Thoracic aorta (tissue), 2 donors: ENCODE results near the gene TADA3. TPM values are rescaled to one million over a fixed set of nuclear protein-coding genes. Genes with fewer than 3 reads are reported as not detected.

Experiments
- ATAC-seq: fragments of 150-250 bp; one replicate; pipeline ENCODE4 v1.8.0; 2017; ENCODE audit warnings: low read depth; ENCODE audit not compliant: insufficient number of reproducible peaks, low FRiP score
- DNase-seq: peaks from one replicate; pipeline ENCODE4 v3.0.0-alpha.2; 2020; ENCODE audit warnings: low spot score
- H3K27ac ChIP-seq, 2 donors: fragments of 200-600 bp; sonication (generic); 1 replicate in 1 of 2; 2 replicates in 1 of 2; pipeline ENCODE4 v1.5.1; 2016; ENCODE audit warnings: mild to moderate bottlenecking in 2 of 2, moderate library complexity in 2 of 2
- H3K27me3 ChIP-seq: fragments of 200-600 bp; sonication (generic); replicated peaks from 2 replicates; pipeline ENCODE4 v1.6.0; 2016; ENCODE audit warnings: mild to moderate bottlenecking; ENCODE audit not compliant: insufficient read depth
- H3K36me3 ChIP-seq: fragments of 200-600 bp; sonication (generic); one replicate; pipeline ENCODE4 v1.5.1; 2016
- H3K4me1 ChIP-seq, 2 donors: fragments of 200-600 bp; sonication (generic); 1 replicate in 1 of 2; 2 replicates in 1 of 2; pipeline versions ENCODE4 v1.5.1 to v1.6.0; 2016; ENCODE audit warnings: low read depth in 2 of 2, mild to moderate bottlenecking in 1 of 2; ENCODE audit not compliant: control insufficient read depth in 1 of 2
- H3K4me3 ChIP-seq: fragments of 200-600 bp; sonication (generic); 2 replicates; pipeline ENCODE4 v1.5.1; 2016; ENCODE audit warnings: mild to moderate bottlenecking
- H3K9me3 ChIP-seq: fragments of 200-600 bp; sonication (generic); 2 replicates; pipeline ENCODE4 v1.5.1; 2016
- total RNA-seq, 2 donors: library from RNA; depleted of rRNA; stranded (reverse); fragments of >200 nt; gene quantifications; one replicate each; pipeline versions ENCODE4 v1.1.0 to v1.2.3, GENCODE V29; 2016
- TF ChIP-seq, protein P1 (sequence below): fragments of 200-600 bp; sonication (generic); IDR thresholded peaks from one replicate; pipeline ENCODE4 v1.5.1; 2019; ENCODE audit warnings: antibody characterized with exemption

The TADA3 gene, protein sequence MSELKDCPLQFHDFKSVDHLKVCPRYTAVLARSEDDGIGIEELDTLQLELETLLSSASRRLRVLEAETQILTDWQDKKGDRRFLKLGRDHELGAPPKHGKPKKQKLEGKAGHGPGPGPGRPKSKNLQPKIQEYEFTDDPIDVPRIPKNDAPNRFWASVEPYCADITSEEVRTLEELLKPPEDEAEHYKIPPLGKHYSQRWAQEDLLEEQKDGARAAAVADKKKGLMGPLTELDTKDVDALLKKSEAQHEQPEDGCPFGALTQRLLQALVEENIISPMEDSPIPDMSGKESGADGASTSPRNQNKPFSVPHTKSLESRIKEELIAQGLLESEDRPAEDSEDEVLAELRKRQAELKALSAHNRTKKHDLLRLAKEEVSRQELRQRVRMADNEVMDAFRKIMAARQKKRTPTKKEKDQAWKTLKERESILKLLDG
- total RNA-seq = 10 to 100 TPM; 61.7 to 73.6 TPM

GRCh38 chr3:9792405-9793160 lies at the start of gene TADA3, which contains the start of gene ARPC4:
Gene TADA3, minus strand, starts transcription at chr3:9792473. Its CDS starts 1,007 bp downstream, at chr3:9791466.
Gene ARPC4, plus strand, starts transcription at chr3:9793082. Its CDS starts 40 bp downstream, at chr3:9793122.
- H3K27me3 ChIP-seq = no peaks in the 10 kb centered on the region
- TF ChIP-seq, protein P1, sequence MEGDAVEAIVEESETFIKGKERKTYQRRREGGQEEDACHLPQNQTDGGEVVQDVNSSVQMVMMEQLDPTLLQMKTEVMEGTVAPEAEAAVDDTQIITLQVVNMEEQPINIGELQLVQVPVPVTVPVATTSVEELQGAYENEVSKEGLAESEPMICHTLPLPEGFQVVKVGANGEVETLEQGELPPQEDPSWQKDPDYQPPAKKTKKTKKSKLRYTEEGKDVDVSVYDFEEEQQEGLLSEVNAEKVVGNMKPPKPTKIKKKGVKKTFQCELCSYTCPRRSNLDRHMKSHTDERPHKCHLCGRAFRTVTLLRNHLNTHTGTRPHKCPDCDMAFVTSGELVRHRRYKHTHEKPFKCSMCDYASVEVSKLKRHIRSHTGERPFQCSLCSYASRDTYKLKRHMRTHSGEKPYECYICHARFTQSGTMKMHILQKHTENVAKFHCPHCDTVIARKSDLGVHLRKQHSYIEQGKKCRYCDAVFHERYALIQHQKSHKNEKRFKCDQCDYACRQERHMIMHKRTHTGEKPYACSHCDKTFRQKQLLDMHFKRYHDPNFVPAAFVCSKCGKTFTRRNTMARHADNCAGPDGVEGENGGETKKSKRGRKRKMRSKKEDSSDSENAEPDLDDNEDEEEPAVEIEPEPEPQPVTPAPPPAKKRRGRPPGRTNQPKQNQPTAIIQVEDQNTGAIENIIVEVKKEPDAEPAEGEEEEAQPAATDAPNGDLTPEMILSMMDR = peak; percentile 32
- peak within 1 kb of the TSS; percentile 99 for H3K27ac ChIP-seq
- peaks cover 20% of the 10 kb centered on the region for H3K36me3 ChIP-seq
- ATAC-seq (peak; percentile 91), DNase-seq (peak; percentile 83)
- H3K9me3 ChIP-seq = no peaks in the 10 kb centered on the region
- H3K4me1 ChIP-seq = peaks cover 17 to 40% of the 10 kb centered on the region in 2 donors
- peak within 1 kb of the TSS; percentile 99 for H3K4me3 ChIP-seq

DNA sequence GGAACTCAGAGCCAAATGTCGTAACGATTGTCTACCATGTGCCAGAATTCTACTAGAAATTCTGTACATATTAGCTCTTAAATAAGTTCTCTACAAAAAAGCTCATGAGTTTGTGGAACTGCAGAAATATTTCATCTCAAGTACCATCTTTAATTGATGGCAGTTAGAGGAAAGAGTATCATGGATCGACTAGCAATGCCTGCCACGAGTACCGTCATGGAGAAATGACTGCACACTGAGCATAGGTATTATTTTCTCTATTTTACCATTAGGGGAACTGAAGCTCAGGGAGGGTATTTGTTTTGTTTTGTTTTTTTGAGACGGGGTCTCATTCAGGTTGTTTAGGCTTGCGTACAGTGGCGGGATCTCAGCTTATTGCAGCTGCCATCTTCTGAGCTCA lies 48.7 kb upstream of the TADA3 start:
- Histone ChIP-seq H3K4me3 (no peak overlapping the region), H3K9me3 (no peaks in the 10 kb centered on the region), H3K27me3 (no peaks in the 10 kb centered on the region), H3K36me3 (peaks cover 13% of the 10 kb centered on the region), H3K27ac (no peak overlapping the region), H3K4me1 (peaks cover 5 to 6% of the 10 kb centered on the region in 2 donors)
- TF ChIP-seq, protein P1 = no peak
- ATAC-seq (no peak), DNase-seq (no peak)

- H3K27ac ChIP-seq = no peak overlapping the region
- no peak for DNase-seq
- no peaks in the 10 kb centered on the region for H3K27me3 ChIP-seq
- H3K36me3 ChIP-seq = peaks cover 21% of the 10 kb centered on the region
- peaks cover 0 to 6% of the 10 kb centered on the region in 2 donors for H3K4me1 ChIP-seq
- ATAC-seq = no peak
- H3K4me3 ChIP-seq = no peak overlapping the region
- TF ChIP-seq, protein P1 = no peak
- H3K9me3 ChIP-seq = no peaks in the 10 kb centered on the region
Measured at GRCh38 chr3:9838856-9839255, 46.6 kb upstream of the TADA3 start.

DNA sequence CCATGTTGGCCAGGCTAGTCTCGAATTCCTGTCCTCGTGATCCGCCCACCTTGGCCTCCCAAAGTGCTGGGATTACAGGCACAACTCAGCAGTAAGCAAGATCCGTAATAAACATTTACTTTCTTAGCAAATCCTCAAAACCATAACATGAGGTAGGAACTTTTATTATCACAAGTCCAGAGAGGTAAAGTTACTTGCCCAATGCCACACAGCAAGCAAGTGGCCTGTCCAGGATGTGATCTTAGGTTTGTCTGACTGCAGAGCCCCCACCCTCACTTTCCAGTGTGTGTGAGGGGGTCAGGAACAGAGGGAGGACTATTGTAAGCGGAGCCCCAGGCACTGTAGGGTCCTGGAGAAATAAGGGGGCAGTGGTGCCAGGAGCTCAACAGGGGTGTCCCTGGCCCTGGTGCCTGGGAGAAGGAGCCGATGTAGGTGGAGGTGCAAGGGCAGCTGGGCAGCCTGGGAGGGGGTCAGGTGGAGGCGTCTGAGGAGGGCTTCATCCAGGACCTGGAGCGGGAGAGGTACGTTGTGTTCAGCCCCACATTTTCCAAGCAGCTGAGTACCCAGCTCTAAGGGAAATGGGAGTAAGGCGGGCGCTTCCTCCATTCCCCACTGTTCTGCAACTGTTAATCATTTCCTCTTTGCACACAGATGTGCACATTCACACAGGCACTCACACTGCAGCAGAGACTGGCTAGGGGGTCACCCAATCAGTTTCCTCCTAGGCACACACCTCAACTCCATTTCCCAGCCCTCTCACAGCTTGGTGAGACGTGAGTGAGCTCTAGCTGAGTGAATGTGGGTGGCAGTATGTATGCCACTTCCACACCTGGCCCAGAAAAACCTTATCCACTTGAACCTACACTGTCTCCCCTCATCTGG lies 45.7 kb upstream of the TADA3 start:
- Histone ChIP-seq H3K4me3 (no peak overlapping the region), H3K36me3 (peaks cover 21% of the 10 kb centered on the region), H3K27me3 (no peaks in the 10 kb centered on the region), H3K27ac (no peak overlapping the region), H3K4me1 (peaks cover 0 to 5% of the 10 kb centered on the region in 2 donors), H3K9me3 (no peaks in the 10 kb centered on the region)
- ATAC-seq = no peak
- TF ChIP-seq, protein P1 = no peak
- DNase-seq = no peak
